VCaP (cell line): ENCODE measurements around the gene PXK.

Source experiments
- H3K27ac ChIP-seq: fragments of 450-650 bp; 2 replicates; pipeline ENCODE4 v1.5.1; 2017
- TF ChIP-seq, protein P1 (sequence below): fragments of 450-650 bp; conservative IDR thresholded peaks from 2 replicates; pipeline ENCODE4 v1.5.1; 2017; ENCODE audit warnings: mild to moderate bottlenecking, moderate library complexity

PXK gene

DNA sequence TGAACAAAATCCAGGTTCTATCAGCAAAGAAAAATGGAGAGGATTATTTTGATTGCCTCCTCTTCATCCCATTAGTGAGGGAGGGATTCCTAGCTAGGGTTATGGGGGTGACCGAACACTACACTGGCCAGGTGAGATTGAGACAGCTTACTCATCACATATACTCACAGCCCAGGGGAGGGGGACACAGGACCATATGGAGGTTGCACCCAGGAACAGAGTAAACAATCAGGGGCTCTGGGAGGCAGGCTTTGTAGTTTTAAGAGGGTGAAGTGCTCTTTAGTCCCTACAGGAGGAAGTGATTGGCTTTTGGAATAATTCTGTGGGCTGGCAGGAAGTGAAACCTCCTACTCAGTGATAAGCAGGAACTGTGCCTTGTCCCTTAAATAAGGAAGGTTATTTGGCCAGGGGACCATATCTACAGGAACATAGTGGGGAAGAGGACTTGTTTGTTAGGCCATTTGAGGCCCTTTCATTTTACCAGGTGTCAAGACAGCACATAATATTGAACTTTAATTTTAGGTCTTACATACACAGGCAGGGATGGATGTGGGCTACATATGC is 141.7 kb downstream of the PXK start:
- no peak overlapping the region for H3K27ac ChIP-seq
- TF ChIP-seq, protein P1, sequence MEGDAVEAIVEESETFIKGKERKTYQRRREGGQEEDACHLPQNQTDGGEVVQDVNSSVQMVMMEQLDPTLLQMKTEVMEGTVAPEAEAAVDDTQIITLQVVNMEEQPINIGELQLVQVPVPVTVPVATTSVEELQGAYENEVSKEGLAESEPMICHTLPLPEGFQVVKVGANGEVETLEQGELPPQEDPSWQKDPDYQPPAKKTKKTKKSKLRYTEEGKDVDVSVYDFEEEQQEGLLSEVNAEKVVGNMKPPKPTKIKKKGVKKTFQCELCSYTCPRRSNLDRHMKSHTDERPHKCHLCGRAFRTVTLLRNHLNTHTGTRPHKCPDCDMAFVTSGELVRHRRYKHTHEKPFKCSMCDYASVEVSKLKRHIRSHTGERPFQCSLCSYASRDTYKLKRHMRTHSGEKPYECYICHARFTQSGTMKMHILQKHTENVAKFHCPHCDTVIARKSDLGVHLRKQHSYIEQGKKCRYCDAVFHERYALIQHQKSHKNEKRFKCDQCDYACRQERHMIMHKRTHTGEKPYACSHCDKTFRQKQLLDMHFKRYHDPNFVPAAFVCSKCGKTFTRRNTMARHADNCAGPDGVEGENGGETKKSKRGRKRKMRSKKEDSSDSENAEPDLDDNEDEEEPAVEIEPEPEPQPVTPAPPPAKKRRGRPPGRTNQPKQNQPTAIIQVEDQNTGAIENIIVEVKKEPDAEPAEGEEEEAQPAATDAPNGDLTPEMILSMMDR: no peak

DNA sequence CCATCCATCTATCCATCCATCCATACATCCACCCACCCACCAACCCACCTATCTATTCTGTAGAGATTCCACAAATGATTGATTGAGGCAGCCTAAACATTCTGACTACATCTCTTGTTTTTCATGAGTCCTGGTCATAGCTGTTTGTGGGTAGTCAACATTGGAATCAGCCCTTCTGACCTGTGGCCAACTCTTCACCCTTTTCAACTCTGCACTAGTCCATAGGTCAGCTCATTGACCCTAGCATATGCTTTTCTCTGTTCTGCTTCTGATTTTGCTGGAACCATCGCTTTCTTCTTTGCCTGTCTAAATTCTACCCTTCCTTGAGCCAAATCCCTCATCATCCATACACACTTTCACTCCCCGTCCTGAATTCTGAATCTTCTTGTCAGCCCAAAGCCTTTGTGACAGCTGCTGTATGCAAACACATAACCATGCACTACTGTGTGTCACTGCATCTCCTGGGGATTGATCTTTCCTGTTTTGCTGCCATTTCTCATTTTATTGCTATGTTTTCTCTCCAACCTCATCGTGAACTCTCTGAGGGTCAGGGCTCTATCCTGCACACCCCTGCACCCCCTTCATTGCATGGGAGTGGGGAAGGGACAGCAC is 142.4 kb downstream of the PXK start:
- TF ChIP-seq, protein P1: no peak
- no peak overlapping the region for H3K27ac ChIP-seq
